Measurements from ENCODE around the gene PRR20G. TPM values are rescaled to one million over a fixed set of nuclear protein-coding genes. Genes with fewer than 3 reads are reported as not detected.

The PRR20G gene
- polyA plus RNA-seq, 6 donors from 2014 or later, result not detected

Other genes with a start within 250 kb of the PRR20G start
- not detected for gene PRR23E, start 94.9 kb downstream of the PRR20G start, polyA plus RNA-seq (ENCODE audit: low read depth in 6 of 6)